Upper lobe of left lung (tissue), 6 donors: Measurements from ENCODE around the gene EVL. TPM values are rescaled to one million over a fixed set of nuclear protein-coding genes. Genes with fewer than 3 reads are reported as not detected.

Source experiments
- ATAC-seq, 2 donors: fragments of 200-7000 bp; cut with Tn5 transposase; one replicate each; pipeline ENCODE4 v1.9.1; 2022; ENCODE audit warnings: mild to moderate bottlenecking in 2 of 2, moderate library complexity in 2 of 2; ENCODE audit not compliant: low FRiP score in 2 of 2
- DNase-seq, 2 donors: peaks; one replicate each; pipeline ENCODE4 v3.0.0-alpha.2; 2019 to 2020
- H3K27ac ChIP-seq, 4 donors: fragments of 200-600 bp; sonication (generic); one replicate each; pipeline ENCODE4 v1.5.1; 2016 to 2019
- H3K27me3 ChIP-seq, 4 donors: fragments of 200-600 bp; sonication (generic); one replicate each; pipeline ENCODE4 v1.5.1; 2017 to 2019
- H3K36me3 ChIP-seq, 4 donors: fragments of 200-600 bp; sonication (generic); one replicate each; pipeline ENCODE4 v1.5.1; 2016 to 2019
- H3K4me1 ChIP-seq, 4 donors: fragments of 200-600 bp; sonication (generic); one replicate each; pipeline ENCODE4 v1.5.1; 2018 to 2019
- H3K4me3 ChIP-seq, 4 donors: fragments of 200-600 bp; sonication (generic); one replicate each; pipeline ENCODE4 v1.5.1; 2017 to 2019; ENCODE audit warnings: mild to moderate bottlenecking in 2 of 4, moderate library complexity in 1 of 4
- H3K9me3 ChIP-seq, 4 donors: fragments of 200-600 bp; sonication (generic); one replicate each; pipeline ENCODE4 v1.5.1; 2018 to 2019
- EP300 ChIP-seq, 4 donors: sonication (generic); formaldehyde crosslinking; IDR thresholded peaks; one replicate each; pipeline ENCODE4 v1.5.1; 2017; ENCODE audit warnings: antibody characterized with exemption in 4 of 4, control low read depth in 2 of 4
- POLR2A ChIP-seq, 4 donors: fragments of 450-650 bp; IDR thresholded peaks; one replicate each; pipeline ENCODE4 v1.5.1; 2016 to 2017; ENCODE audit warnings: antibody characterized with exemption in 4 of 4, mild to moderate bottlenecking in 2 of 4
- POLR2AphosphoS5 ChIP-seq, 2 donors: sonication (generic); formaldehyde crosslinking; IDR thresholded peaks; one replicate each; pipeline ENCODE4 v1.5.1; 2017; ENCODE audit warnings: antibody characterized with exemption in 2 of 2
- WGBS, 2 donors: methylation state at CpG; one replicate each; pipeline ENCODE4 v1.1.5; 2017 to 2018; 5-methylcytosine and 5-hydroxymethylcytosine counted together
- total RNA-seq, 6 donors: library from RNA; depleted of rRNA in 4 of 6; stranded (reverse); fragments of >200 nt in 4 of 6; gene quantifications; one replicate each; pipeline versions ENCODE4 v1.1.0 to v1.2.1, GENCODE V29; 2016 to 2021
- TF ChIP-seq, protein P1 (sequence below), 6 experiments: fragments of 450-650 bp in 4 of 6; fragments of 200-600 bp in 2 of 6; sonication (generic) in 2 of 6; IDR thresholded peaks; one replicate each; pipeline ENCODE4 v1.5.1; 2016 to 2019; ENCODE audit warnings: antibody characterized with exemption in 6 of 6
- donor health status: DM: no; HTN: no; CAD: no; lungs with moderate emphysema.
- donor health status: DM: no; HTN: yes; CAD: no; lungs with severe emphysema.

EVL gene
- total RNA-seq, 6 donors from 2014 or later, result 69.6 to 222 (median 140) TPM

DNA sequence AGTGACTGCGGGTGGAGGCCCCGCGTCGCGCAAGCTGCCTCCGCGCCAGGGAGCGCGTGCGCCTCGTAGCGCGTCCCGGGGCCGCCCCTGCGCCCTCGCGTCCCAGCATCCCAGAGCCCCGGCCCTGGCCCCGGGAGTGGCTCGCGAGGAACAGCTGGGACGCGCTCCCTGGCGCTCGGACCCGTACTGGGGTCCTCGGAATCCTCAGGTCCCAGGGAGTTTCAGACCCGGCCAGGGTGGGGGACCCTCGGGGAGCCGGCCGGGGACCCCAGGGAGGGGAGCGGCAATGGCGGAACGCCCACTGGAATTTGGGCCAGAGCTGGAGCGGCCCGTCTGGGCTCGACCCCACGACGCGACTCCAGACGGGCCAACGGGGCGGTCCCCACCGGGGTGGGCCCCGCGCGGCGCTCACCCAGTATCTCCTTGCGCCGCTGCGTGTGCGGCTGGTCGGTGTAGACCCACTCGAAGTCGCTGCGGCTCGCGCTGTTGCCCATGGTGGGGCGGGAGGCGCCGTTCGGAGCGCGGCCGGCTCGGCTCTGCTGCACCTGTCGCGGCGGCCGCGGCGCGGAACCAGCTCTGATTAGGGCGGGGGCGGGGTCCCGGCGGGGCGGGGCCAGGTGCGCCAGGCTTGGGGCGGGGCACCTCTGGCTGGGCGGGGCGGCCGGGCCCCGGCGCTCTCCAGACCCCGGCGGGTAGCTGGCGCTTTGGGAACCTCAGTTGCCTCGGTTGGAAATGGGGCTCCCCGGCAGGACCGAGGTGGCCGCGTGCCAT, 94.1 kb downstream of the EVL start, which contains the start of gene DEGS2:
DEGS2 (minus strand) TSS at position 552 of the 771 bp plus-strand sequence; CDS start at position 494, 58 bp downstream.
- DNase-seq, result peak; percentile 60 to 94
- Histone ChIP-seq H3K36me3 (no peaks in the 10 kb centered on the region), H3K4me3 (peak within 1 kb of the TSS in 3 of 4 donors; percentile 47 to 60 (median 58)), H3K9me3 (peaks cover 0 to 10% (median 6%) of the 10 kb centered on the region in 4 donors), H3K27ac (peak within 1 kb of the TSS in 1 of 4 donors; percentile 24), H3K4me1 (peaks cover 15 to 31% (median 24%) of the 10 kb centered on the region in 4 donors), H3K27me3 (peaks cover 0 to 16% (median 11%) of the 10 kb centered on the region in 4 donors)
- peak; percentile 52 to 64 for ATAC-seq
- WGBS, 2 donors, result 1% methylated on average over 50 of the region's 94 CpGs; no CpG with 5 or more reads in 1 of the 2 donors
- TF ChIP-seq, protein P1, sequence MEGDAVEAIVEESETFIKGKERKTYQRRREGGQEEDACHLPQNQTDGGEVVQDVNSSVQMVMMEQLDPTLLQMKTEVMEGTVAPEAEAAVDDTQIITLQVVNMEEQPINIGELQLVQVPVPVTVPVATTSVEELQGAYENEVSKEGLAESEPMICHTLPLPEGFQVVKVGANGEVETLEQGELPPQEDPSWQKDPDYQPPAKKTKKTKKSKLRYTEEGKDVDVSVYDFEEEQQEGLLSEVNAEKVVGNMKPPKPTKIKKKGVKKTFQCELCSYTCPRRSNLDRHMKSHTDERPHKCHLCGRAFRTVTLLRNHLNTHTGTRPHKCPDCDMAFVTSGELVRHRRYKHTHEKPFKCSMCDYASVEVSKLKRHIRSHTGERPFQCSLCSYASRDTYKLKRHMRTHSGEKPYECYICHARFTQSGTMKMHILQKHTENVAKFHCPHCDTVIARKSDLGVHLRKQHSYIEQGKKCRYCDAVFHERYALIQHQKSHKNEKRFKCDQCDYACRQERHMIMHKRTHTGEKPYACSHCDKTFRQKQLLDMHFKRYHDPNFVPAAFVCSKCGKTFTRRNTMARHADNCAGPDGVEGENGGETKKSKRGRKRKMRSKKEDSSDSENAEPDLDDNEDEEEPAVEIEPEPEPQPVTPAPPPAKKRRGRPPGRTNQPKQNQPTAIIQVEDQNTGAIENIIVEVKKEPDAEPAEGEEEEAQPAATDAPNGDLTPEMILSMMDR (IDR thresholded peaks at IDR 0.05), result no peak
- peak in 1 of 4 donors; percentile 38 for TF ChIP-seq POLR2A (IDR thresholded peaks at IDR 0.05)

DNA sequence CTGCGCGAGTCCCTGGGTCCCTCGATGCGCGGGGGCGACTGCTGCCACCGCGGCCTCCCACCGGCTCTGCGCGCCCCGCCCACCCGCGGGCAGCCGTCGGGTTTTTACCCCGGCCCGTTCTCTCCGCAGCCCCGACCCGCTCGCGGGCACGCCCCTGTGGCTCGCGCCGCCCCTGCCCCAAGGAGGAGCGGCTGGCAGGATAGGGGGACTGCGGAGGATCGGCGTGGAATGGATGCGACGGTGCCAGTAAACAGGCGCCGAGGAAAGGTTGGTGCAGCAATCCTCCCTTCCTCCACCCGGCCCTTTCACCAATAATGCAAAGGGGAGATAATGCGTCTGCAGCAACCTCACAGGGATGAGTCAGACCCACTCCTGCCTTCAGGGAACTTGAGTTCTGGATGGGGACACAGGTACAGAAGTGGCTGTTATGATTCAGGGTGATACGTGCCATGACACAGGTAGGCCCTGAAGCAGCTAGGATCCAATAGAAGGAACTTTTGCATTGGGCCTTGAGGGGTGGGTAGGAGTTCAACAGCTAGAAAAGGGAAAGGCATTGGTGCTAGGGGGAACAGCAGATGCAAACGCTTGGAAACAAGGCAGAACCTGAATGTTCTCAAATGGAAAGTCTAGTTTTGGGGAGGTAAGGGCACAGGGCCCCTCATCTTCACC, 94.8 kb downstream of the EVL start:
- Histone ChIP-seq H3K27ac (no peak overlapping the region), H3K4me3 (peak overlapping the region in 3 of 4 donors; percentile 47 to 60 (median 58)), H3K4me1 (peaks cover 15 to 31% (median 24%) of the 10 kb centered on the region in 4 donors), H3K27me3 (peaks cover 0 to 16% (median 11%) of the 10 kb centered on the region in 4 donors), H3K36me3 (no peaks in the 10 kb centered on the region), H3K9me3 (peaks cover 0 to 3% (median 1%) of the 10 kb centered on the region in 4 donors)
- TF ChIP-seq EP300 (IDR thresholded peaks at IDR 0.05), result no peak
- TF ChIP-seq POLR2AphosphoS5 (IDR thresholded peaks at IDR 0.05), result no peak
- TF ChIP-seq, protein P1 (IDR thresholded peaks at IDR 0.05), result no peak
- TF ChIP-seq POLR2A (IDR thresholded peaks at IDR 0.05), result no peak
- 19 to 29% methylated on average over 10 to 30 of the region's 39 CpGs for WGBS, 2 donors
- ATAC-seq (peak in 1 of 2 donors; percentile 15), DNase-seq (no peak)

DNA sequence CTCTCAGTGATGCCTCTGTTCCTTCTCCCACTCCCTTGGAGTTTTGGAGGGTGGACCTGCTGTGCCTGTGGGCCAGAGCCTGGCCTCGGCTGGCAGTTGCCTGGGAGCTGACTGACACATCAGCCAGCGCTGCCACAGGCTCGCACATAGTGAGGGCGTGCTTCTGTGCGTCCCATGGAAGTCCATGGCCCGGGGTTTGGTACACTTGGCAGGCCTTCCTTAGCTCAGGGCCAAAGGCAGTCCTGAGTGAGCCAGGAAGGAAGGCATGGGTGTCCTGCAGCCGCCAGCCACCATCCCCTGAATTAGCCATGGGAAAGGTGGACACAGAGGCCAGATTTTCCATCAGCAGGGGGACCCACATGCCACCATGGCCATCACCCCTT, 95.3 kb downstream of the EVL start:
- WGBS, 2 donors, result 95% methylated on average over 7 of the region's 7 CpGs; no CpG with 5 or more reads in 1 of the 2 donors
- TF ChIP-seq, protein P1 (IDR thresholded peaks at IDR 0.05), result no peak
- TF ChIP-seq EP300 (IDR thresholded peaks at IDR 0.05), result no peak
- TF ChIP-seq POLR2AphosphoS5 (IDR thresholded peaks at IDR 0.05), result no peak
- TF ChIP-seq POLR2A (IDR thresholded peaks at IDR 0.05), result no peak
- peaks cover 15 to 31% (median 24%) of the 10 kb centered on the region in 4 donors for H3K4me1 ChIP-seq

DNA sequence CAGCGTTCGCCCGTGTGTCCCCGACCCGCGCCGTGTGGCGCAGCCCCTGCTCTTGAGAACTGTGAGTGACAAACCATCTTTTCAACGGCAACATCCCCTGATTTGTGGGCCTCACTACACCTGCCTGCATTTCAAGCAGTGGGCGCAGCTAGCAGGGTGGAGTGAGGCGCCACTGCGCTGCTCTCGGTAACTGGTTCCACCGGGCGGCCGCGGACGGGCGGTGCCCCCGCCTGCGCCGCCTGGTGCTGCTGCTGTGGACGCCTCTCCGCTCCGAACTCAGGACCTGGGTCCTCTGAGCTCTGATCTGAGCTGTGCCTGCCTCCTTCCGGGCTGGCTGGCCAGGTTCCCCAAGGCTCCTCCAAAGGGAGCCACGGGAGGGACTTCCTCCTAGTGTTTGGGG, 100.2 kb downstream of the EVL start:
- Histone ChIP-seq H3K27me3 (peaks cover 0 to under 1% (median 0%) of the 10 kb centered on the region in 4 donors), H3K4me3 (peak overlapping the region in 1 of 4 donors; percentile 16), H3K27ac (no peak overlapping the region), H3K9me3 (no peaks in the 10 kb centered on the region), H3K36me3 (no peaks in the 10 kb centered on the region), H3K4me1 (peaks cover 7 to 11% (median 10%) of the 10 kb centered on the region in 4 donors)
- 52 to 81% methylated on average over 9 to 26 of the region's 27 CpGs for WGBS, 2 donors
- peak; percentile 56 to 88 for DNase-seq
- ATAC-seq, result peak; percentile 41 to 59
- no peak for TF ChIP-seq POLR2A (IDR thresholded peaks at IDR 0.05)
- TF ChIP-seq, protein P1 (IDR thresholded peaks at IDR 0.05), result peak in 3 of 6 experiments; percentile 22 to 43 (median 33)

More for the DNA sequence above, 95.3 kb downstream of the EVL start:
- H3K36me3 ChIP-seq, result no peaks in the 10 kb centered on the region
- H3K27me3 ChIP-seq, result peaks cover 0 to 16% (median 11%) of the 10 kb centered on the region in 4 donors
- DNase-seq (peak in 1 of 2 donors; percentile 41), ATAC-seq (no peak)
- H3K27ac ChIP-seq, result no peak overlapping the region
- no peak overlapping the region for H3K4me3 ChIP-seq
- H3K9me3 ChIP-seq, result no peaks in the 10 kb centered on the region
